Rectal smooth muscle tissue (tissue), 1 donor: ENCODE measurements around the gene SLC25A2.
"Not testable (repeated sequence)": the region's sequence is repeated elsewhere in the genome, so short reads cannot be mapped to it uniquely, and the experiment has no call there.

Source experiments
- H3K27ac ChIP-seq: one replicate; pipeline ENCODE4 v1.7.0; 2013; ENCODE audit warnings: low read depth, low read length, inconsistent platforms
- H3K27me3 ChIP-seq: one replicate; pipeline ENCODE4 v1.7.0; 2013; ENCODE audit warnings: low read length; ENCODE audit not compliant: control insufficient read depth, insufficient read depth
- H3K36me3 ChIP-seq: one replicate; pipeline ENCODE4 v1.7.0; 2013; ENCODE audit warnings: low read length; ENCODE audit not compliant: control insufficient read depth, insufficient read depth
- H3K4me1 ChIP-seq: one replicate; pipeline ENCODE4 v1.7.0; 2013; ENCODE audit warnings: low read length; ENCODE audit not compliant: control insufficient read depth, insufficient read depth
- H3K4me3 ChIP-seq: one replicate; pipeline ENCODE4 v1.7.0; 2013; ENCODE audit warnings: low read length
- H3K9ac ChIP-seq: one replicate; pipeline ENCODE4 v1.7.0; 2013; ENCODE audit warnings: low read length

SLC25A2 gene

DNA sequence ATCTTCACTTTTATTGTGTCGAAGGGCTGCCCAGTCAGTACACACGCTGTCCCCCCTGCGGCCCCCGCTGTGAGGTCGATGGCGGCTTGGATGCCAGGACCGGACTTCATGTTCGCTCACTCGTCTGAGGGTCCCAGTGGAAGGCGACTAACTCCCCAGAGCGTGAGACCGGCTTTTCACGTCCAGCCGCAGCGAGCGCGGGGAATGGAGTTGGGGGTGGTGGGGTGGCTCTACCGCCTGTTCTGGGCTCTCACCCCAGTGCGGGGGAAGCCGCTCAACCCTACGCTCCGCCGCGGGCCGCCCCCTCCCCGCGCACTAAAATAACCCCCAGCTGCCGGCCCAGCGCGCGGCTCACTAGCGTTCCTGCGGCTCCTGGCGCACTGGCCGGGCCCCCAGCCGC is at the start of gene SLC25A2:
Gene SLC25A2 (minus strand): TSS at position 294 of the 400 bp plus-strand sequence. CDS start 184 bp downstream, at position 110.
- Histone ChIP-seq H3K36me3 (peaks cover 2% of the 10 kb centered on the region), H3K27ac (no peak within 1 kb of the TSS), H3K4me3 (peak within 1 kb of the TSS; percentile 1), H3K4me1 (no peaks in the 10 kb centered on the region), H3K27me3 (no peaks in the 10 kb centered on the region), H3K9ac (no peak within 1 kb of the TSS)

DNA sequence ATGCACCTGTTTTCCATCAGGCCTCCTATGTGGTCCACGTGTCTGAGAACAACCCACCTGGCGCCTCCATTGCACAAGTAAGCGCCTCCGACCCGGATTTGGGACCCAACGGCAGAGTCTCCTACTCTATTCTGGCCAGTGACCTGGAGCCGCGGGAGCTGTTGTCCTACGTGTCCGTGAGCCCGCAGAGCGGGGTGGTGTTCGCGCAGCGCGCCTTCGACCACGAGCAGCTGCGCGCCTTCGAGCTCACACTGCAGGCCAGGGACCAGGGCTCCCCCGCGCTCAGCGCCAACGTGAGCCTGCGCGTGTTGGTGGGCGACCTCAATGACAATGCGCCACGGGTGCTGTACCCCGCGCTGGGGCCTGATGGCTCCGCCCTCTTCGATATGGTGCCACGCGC is 47.7 kb upstream of the SLC25A2 start:
- no peaks in the 10 kb centered on the region for H3K4me1 ChIP-seq
- H3K27ac ChIP-seq = no peak overlapping the region
- no peak overlapping the region for H3K9ac ChIP-seq
- H3K27me3 ChIP-seq = no peaks in the 10 kb centered on the region
- no peaks in the 10 kb centered on the region for H3K36me3 ChIP-seq
- H3K4me3 ChIP-seq = no peak overlapping the region

- H3K27me3 ChIP-seq = no peaks in the 10 kb centered on the region
- H3K4me1 ChIP-seq = no peaks in the 10 kb centered on the region
- H3K9ac ChIP-seq = no peak within 1 kb of the TSS
- no peak within 1 kb of the TSS for H3K27ac ChIP-seq
- H3K36me3 ChIP-seq = no peaks in the 10 kb centered on the region
- peak within 1 kb of the TSS; percentile 52 for H3K4me3 ChIP-seq
These were observed 46.2 kb upstream of the SLC25A2 start, which contains the start of gene PCDHGB1 for GRCh38 chr5:141349917-141350619. Gene PCDHGB1, plus strand, starts transcription at chr5:141350099. Its CDS starts 162 bp downstream, at chr5:141350261.

DNA sequence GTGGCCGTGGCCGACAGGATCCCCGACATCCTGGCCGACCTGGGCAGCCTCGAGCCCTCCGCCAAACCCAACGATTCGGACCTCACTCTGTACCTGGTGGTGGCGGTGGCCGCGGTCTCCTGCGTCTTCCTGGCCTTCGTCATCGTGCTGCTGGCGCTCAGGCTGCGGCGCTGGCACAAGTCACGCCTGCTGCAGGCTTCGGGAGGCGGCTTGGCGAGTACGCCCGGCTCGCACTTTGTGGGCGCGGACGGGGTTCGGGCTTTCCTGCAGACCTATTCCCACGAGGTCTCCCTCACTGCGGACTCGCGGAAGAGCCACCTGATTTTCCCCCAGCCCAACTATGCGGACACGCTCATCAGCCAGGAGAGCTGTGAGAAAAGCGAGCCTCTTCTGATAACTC is 42.2 kb upstream of the SLC25A2 start:
- not testable (repeated sequence) for H3K27me3 ChIP-seq, H3K4me1 ChIP-seq, H3K9ac ChIP-seq, H3K36me3 ChIP-seq, H3K4me3 ChIP-seq, H3K27ac ChIP-seq

DNA sequence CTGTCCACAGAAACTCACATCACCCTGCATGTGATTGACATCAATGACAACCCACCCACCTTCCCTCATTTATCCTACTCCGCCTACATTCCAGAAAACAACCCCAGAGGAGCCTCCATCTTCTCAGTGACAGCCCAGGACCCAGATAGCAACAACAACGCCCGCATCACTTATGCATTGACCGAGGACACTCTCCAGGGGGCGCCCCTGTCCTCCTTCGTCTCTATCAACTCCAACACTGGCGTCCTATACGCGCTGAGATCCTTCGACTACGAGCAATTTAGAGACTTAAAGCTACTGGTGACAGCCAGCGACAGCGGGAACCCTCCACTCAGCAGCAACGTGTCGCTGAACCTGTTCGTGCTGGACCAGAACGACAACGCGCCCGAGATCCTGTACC is 41.5 kb upstream of the SLC25A2 start:
- no peaks in the 10 kb centered on the region for H3K36me3 ChIP-seq
- H3K27ac ChIP-seq = no peak overlapping the region
- H3K9ac ChIP-seq = no peak overlapping the region
- H3K4me1 ChIP-seq = no peaks in the 10 kb centered on the region
- no peaks in the 10 kb centered on the region for H3K27me3 ChIP-seq
- H3K4me3 ChIP-seq = no peak overlapping the region

- no peak overlapping the region for H3K9ac ChIP-seq
- H3K27ac ChIP-seq = no peak overlapping the region
- no peaks in the 10 kb centered on the region for H3K4me1 ChIP-seq
- no peaks in the 10 kb centered on the region for H3K27me3 ChIP-seq
- no peaks in the 10 kb centered on the region for H3K36me3 ChIP-seq
- no peak overlapping the region for H3K4me3 ChIP-seq
These were observed 40.2 kb upstream of the SLC25A2 start for GRCh38 chr5:141343953-141344463.

DNA sequence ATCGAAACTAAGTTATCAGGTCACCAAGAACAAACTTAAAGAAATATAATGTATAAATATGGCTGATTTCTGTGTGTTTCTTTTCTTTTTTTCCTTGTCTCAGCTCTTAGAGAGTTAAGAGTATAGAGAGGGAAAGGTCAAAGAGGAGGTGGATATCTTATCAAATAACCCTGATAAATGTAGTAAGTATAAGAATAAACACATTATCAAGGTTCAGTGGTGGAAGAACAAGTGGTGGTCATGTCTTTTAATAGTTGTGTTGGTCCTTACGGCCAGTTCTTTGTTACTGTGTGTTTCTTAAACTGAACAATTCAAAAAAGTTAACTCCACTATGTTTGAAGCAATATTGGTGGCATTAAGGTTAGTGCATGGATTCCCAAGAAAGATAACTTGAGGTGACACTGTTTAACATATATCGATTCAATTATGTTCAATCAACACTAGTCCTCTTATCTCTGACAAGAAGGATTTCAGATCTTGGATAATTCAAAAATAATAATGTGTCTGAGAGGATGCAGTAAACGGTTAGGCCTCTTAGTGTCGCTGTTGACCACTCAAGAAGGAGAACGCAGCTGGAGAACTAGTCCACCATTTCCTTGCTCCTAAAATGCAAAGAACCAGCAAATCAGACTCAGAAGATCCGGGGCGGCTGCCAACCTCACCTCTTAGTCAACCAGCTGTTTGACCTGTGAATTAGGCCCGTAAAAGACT is 39.5 kb upstream of the SLC25A2 start, which contains the start of gene PCDHGA3:
Gene PCDHGA3 (plus strand): TSS at position 588 of the 711 bp plus-strand sequence. CDS start 205 bp downstream, outside the sequence.
- Histone ChIP-seq H3K27me3 (no peaks in the 10 kb centered on the region), H3K9ac (no peak within 1 kb of the TSS), H3K36me3 (no peaks in the 10 kb centered on the region), H3K4me3 (no peak within 1 kb of the TSS), H3K27ac (no peak within 1 kb of the TSS), H3K4me1 (no peaks in the 10 kb centered on the region)

DNA sequence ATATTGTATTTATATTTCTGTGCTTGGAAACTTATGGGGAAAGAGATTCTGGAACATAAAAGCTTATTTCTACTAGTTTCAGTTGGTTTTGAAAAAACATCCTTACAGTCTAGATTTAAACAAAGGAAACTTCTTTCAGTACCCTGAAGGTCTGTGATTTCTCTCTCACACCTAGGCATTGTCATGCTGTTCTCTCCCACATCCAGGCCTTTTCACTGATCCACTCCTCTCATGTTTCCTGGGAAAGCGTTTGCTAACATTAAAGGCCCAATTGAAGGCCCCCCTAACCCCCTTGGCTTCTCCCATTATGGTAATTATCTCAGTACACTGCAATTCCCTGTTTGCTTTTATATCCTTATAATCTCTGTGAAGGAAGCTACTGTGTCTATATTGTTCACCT is 38.9 kb upstream of the SLC25A2 start:
- Histone ChIP-seq H3K27me3 (no peaks in the 10 kb centered on the region), H3K27ac (no peak overlapping the region), H3K36me3 (no peaks in the 10 kb centered on the region), H3K9ac (no peak overlapping the region), H3K4me3 (no peak overlapping the region), H3K4me1 (no peaks in the 10 kb centered on the region)

DNA sequence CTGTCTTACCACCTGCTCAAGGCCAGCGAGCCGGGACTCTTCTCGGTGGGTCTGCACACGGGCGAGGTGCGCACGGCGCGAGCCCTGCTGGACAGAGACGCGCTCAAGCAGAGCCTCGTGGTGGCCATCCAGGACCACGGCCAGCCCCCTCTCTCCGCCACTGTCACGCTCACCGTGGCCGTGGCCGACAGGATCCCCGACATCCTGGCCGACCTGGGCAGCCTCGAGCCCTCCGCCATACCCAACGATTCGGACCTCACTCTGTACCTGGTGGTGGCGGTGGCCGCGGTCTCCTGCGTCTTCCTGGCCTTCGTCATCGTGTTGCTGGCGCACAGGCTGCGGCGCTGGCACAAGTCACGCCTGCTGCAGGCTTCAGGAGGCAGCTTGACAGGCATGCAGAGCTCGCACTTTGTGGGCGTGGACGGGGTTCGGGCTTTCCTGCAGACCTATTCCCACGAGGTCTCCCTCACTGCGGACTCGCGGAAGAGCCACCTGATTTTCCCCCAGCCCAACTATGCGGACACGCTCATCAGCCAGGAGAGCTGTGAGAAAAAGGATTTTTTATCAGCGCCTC is 37.0 kb upstream of the SLC25A2 start:
- H3K36me3 ChIP-seq, H3K9ac ChIP-seq, H3K4me1 ChIP-seq, H3K27ac ChIP-seq, H3K4me3 ChIP-seq, H3K27me3 ChIP-seq: not testable (repeated sequence)

DNA sequence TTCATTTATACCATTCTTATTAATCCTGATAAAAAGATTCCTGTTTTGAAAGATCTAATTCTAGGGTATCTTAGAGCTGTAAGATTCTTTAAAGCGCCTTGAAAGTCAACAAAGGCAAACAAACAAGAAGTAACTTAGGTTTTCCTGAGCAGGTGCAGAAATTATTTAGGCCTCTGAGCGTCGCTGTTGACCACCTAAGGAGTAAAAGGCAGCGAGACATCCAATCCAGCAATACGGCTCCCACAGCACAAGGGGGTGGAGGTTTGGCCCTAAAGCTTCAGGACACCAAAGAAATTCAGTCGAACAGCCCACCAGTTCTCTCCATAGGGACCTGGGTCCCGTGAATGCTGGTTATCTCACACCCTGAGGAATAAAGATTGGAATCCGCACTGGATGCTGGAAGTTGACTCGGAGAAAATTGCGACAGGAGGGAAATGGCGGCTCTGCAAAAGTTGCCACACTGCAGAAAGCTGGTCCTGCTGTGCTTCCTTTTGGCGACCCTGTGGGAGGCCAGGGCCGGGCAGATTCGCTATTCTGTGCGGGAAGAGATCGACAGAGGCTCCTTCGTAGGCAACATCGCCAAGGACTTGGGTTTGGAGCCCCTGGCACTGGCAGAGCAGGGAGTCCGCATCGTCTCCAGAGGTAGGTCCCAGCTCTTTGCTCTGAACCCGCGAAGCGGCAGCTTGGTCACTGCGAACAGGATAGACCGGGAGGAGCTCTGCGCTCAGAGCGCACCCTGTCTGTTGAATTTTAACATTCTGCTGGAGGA is 34.9 kb upstream of the SLC25A2 start, which contains the start of gene PCDHGA2:
Gene PCDHGA2 (plus strand): TSS at position 223 of the 769 bp plus-strand sequence.
- Histone ChIP-seq H3K4me1 (no peaks in the 10 kb centered on the region), H3K9ac (no peak within 1 kb of the TSS), H3K36me3 (no peaks in the 10 kb centered on the region), H3K27me3 (no peaks in the 10 kb centered on the region), H3K4me3 (peak within 1 kb of the TSS; percentile 49), H3K27ac (no peak within 1 kb of the TSS)

DNA sequence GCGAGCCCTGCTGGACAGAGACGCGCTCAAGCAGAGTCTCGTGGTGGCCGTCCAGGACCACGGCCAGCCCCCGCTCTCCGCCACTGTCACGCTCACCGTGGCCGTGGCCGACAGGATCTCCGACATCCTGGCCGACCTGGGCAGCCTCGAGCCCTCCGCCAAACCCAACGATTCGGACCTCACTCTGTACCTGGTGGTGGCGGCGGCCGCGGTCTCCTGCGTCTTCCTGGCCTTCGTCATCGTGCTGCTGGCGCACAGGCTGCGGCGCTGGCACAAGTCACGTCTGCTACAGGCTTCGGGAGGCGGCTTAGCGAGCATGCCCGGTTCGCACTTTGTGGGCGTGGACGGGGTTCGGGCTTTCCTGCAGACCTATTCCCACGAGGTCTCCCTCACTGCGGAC is 28.7 kb upstream of the SLC25A2 start:
- H3K36me3 ChIP-seq, H3K9ac ChIP-seq, H3K4me1 ChIP-seq, H3K27ac ChIP-seq, H3K4me3 ChIP-seq, H3K27me3 ChIP-seq: not testable (repeated sequence)
